OCI-LY3 (cell line): ENCODE measurements around the gene RTN4RL1.

Experiments used
- H2AFZ ChIP-seq: fragments of 200-600, 300-600 bp; shearing (Covaris generic); 2 replicates; pipeline ENCODE4 v1.6.0; 2014; ENCODE audit warnings: antibody characterized with exemption, low read depth, low read length
- H3K27ac ChIP-seq: fragments of 200-600, 300-600 bp; sonication (generic); 2 replicates; pipeline ENCODE4 v1.5.1; 2014; ENCODE audit warnings: mild to moderate bottlenecking, low read length, moderate library complexity, mixed read lengths
- H3K27me3 ChIP-seq: fragments of 200-600, 300-600 bp; sonication (generic); 2 replicates; pipeline ENCODE4 v1.6.1; 2014; ENCODE audit warnings: low read depth, low read length, mixed read lengths
- H3K36me3 ChIP-seq: fragments of 200-600, 300-600 bp; sonication (generic); replicated peaks from 2 replicates; pipeline ENCODE3; 2014; ENCODE audit warnings: low read depth, low read length, mixed read lengths
- H3K4me1 ChIP-seq: fragments of 300-600, 200-600 bp; sonication (generic); 2 replicates; pipeline ENCODE4 v1.6.1; 2014; ENCODE audit warnings: low read length, mixed read lengths
- H3K4me2 ChIP-seq: fragments of 200-600, 300-600 bp; sonication (generic); 2 replicates; pipeline ENCODE4 v1.6.1; 2014; ENCODE audit warnings: low read length, mixed read lengths
- H3K4me3 ChIP-seq: fragments of 300-600, 200-600 bp; sonication (generic); 2 replicates; pipeline ENCODE4 v1.5.1; 2014; ENCODE audit warnings: antibody characterized with exemption, mild to moderate bottlenecking, low read length, moderate library complexity
- H3K79me2 ChIP-seq: fragments of 300-600, 200-600 bp; shearing (Covaris generic); 2 replicates; pipeline ENCODE4 v1.6.1; 2014; ENCODE audit warnings: mild to moderate bottlenecking, low read length, mixed read lengths
- H3K9ac ChIP-seq: fragments of 300-600, 200-600 bp; shearing (Covaris generic); 2 replicates; pipeline ENCODE4 v1.6.0; 2014; ENCODE audit warnings: mild to moderate bottlenecking, low read length, moderate library complexity
- H3K9me3 ChIP-seq: fragments of 200-600, 300-600 bp; shearing (Covaris generic); 2 replicates; pipeline ENCODE4 v1.6.1; 2014; ENCODE audit warnings: low read length, mixed read lengths; ENCODE audit not compliant: insufficient read depth
- H4K20me1 ChIP-seq: fragments of 200-600, 300-600 bp; sonication (generic); 2 replicates; pipeline ENCODE4 v1.6.1; 2016; ENCODE audit warnings: low read length, mixed read lengths; ENCODE audit not compliant: insufficient read depth
- CTCF ChIP-seq: fragments of 200-600, 300-600 bp; sonication (generic); IDR thresholded peaks from 2 replicates; pipeline ENCODE4 v1.5.1; 2014; ENCODE audit warnings: antibody characterized with exemption, low read length, low read depth
- EZH2phosphoT487 ChIP-seq: fragments of 200-600 bp; shearing (Covaris generic); IDR thresholded peaks from 2 replicates; pipeline ENCODE4 v1.6.1; 2018; ENCODE audit warnings: antibody characterized with exemption, mixed run types, low read depth

RTN4RL1 gene

GRCh38 chr17:2027528-2028233, 2.5 kb upstream of the RTN4RL1 start:
- Histone ChIP-seq H3K4me1 (peaks cover 28% of the 10 kb centered on the region), H3K4me2 (no peak overlapping the region), H4K20me1 (no peaks in the 10 kb centered on the region), H3K9me3 (no peaks in the 10 kb centered on the region), H2AFZ (no peak overlapping the region), H3K4me3 (no peak overlapping the region), H3K9ac (no peak overlapping the region), H3K27me3 (no peaks in the 10 kb centered on the region), H3K36me3 (no peaks in the 10 kb centered on the region), H3K79me2 (peaks cover 22% of the 10 kb centered on the region), H3K27ac (no peak overlapping the region)
- no peak for TF ChIP-seq EZH2phosphoT487
- TF ChIP-seq CTCF, result no peak

GRCh38 chr17:2025622-2026309, 632 bp upstream of the RTN4RL1 start:
- Histone ChIP-seq H3K79me2 (peaks cover 7% of the 10 kb centered on the region), H2AFZ (no peak overlapping the region), H3K4me1 (peaks cover 17% of the 10 kb centered on the region), H3K9ac (no peak overlapping the region), H3K9me3 (no peaks in the 10 kb centered on the region), H3K4me3 (no peak overlapping the region), H3K27me3 (no peaks in the 10 kb centered on the region), H4K20me1 (no peaks in the 10 kb centered on the region), H3K27ac (no peak overlapping the region), H3K36me3 (no peaks in the 10 kb centered on the region), H3K4me2 (no peak overlapping the region)
- TF ChIP-seq CTCF, result no peak
- TF ChIP-seq EZH2phosphoT487, result no peak

GRCh38 chr17:2024572-2025219, 438 bp downstream of the RTN4RL1 start:
- Histone ChIP-seq H3K4me1 (peaks cover 15% of the 10 kb centered on the region), H4K20me1 (no peaks in the 10 kb centered on the region), H3K9me3 (no peaks in the 10 kb centered on the region), H3K4me3 (no peak overlapping the region), H3K4me2 (no peak overlapping the region), H2AFZ (no peak overlapping the region), H3K27me3 (peaks cover under 1% of the 10 kb centered on the region; the same call in 1 of the 2 replicates), H3K9ac (no peak overlapping the region), H3K27ac (no peak overlapping the region), H3K79me2 (no peaks in the 10 kb centered on the region), H3K36me3 (no peaks in the 10 kb centered on the region)
- TF ChIP-seq EZH2phosphoT487 (no peak), CTCF (no peak)
